NB4 (cell line): ENCODE results near the gene ANO9.
"Not testable (repeated sequence)": the region's sequence is repeated elsewhere in the genome, so short reads cannot be mapped to it uniquely, and the experiment has no call there.

Source experiments
- DNase-seq: peaks from one replicate; pipeline ENCODE4 v3.0.0; 2010; ENCODE audit warnings: low read depth
- H3K4me3 ChIP-seq: one replicate; pipeline ENCODE4 v1.5.1; 2011; ENCODE audit warnings: mild to moderate bottlenecking, low read depth, low read length, moderate library complexity
- MYC ChIP-seq: IDR thresholded peaks from 2 replicates; pipeline ENCODE4 v1.6.1; 2011; ENCODE audit warnings: low read depth, low read length
- POLR2A ChIP-seq: IDR thresholded peaks from 2 replicates; pipeline ENCODE4 v1.6.1; 2011; ENCODE audit warnings: mild to moderate bottlenecking; ENCODE audit not compliant: insufficient read length; ENCODE audit errors: extremely low read depth
- TF ChIP-seq, protein P1 (sequence below): IDR thresholded peaks from 2 replicates; pipeline ENCODE4 v1.6.1; 2011; ENCODE audit warnings: low read depth, low read length
- TF ChIP-seq, protein P2 (sequence below): IDR thresholded peaks from one replicate; pipeline ENCODE4 v1.5.1; 2012; ENCODE audit warnings: low read depth, low read length

Gene ANO9

GRCh38 chr11:416051-416756 is 25.6 kb downstream of the ANO9 start:
- TF ChIP-seq, protein P1, sequence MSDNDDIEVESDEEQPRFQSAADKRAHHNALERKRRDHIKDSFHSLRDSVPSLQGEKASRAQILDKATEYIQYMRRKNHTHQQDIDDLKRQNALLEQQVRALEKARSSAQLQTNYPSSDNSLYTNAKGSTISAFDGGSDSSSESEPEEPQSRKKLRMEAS, result no peak
- TF ChIP-seq, protein P2, sequence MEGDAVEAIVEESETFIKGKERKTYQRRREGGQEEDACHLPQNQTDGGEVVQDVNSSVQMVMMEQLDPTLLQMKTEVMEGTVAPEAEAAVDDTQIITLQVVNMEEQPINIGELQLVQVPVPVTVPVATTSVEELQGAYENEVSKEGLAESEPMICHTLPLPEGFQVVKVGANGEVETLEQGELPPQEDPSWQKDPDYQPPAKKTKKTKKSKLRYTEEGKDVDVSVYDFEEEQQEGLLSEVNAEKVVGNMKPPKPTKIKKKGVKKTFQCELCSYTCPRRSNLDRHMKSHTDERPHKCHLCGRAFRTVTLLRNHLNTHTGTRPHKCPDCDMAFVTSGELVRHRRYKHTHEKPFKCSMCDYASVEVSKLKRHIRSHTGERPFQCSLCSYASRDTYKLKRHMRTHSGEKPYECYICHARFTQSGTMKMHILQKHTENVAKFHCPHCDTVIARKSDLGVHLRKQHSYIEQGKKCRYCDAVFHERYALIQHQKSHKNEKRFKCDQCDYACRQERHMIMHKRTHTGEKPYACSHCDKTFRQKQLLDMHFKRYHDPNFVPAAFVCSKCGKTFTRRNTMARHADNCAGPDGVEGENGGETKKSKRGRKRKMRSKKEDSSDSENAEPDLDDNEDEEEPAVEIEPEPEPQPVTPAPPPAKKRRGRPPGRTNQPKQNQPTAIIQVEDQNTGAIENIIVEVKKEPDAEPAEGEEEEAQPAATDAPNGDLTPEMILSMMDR, result no peak
- peak; percentile 30 for TF ChIP-seq POLR2A
- peak overlapping the region; percentile 17 for H3K4me3 ChIP-seq
- DNase-seq, result peak; percentile 61

- no peak overlapping the region for H3K4me3 ChIP-seq
- peak; percentile 44 for DNase-seq
- TF ChIP-seq, protein P1, result no peak
- no peak for TF ChIP-seq POLR2A
- TF ChIP-seq, protein P2, result peak; percentile 11
- no peak for TF ChIP-seq MYC
These were observed 26.2 kb downstream of the ANO9 start for GRCh38 chr11:415640-416041.

DNA sequence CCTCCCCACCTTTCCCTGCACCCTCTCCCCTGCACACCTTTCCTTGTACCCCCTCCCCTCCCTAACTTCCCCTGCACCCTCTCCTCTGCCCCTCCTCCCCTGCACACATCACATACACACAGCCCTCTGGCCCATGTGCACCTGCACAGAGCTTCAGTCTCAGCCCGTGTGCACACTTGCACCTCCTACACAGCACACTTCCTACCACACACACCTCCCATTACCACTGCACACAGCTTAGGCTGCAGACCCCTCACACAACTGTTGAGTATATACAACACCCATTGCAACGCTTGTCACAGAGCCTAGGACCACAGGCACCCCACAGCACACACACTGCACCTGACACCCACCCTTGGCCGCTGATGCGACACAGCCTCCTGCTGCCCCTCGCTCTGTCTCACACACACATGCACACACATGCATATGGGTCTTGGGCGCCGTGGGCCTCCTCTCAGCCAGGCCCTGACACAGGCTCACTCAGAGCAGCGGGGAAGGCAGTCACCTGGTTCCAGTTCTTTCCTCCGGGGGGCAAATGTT is 27.4 kb downstream of the ANO9 start:
- peak overlapping the region; percentile 57 for H3K4me3 ChIP-seq
- peak; percentile 58 for DNase-seq
- TF ChIP-seq, protein P2, result no peak
- TF ChIP-seq, protein P1, result peak; percentile 62
- TF ChIP-seq MYC, result peak; percentile 47; the same call in 1 of the 2 replicates
- TF ChIP-seq POLR2A, result no peak

GRCh38 chr11:413120-414081 is 28.4 kb downstream of the ANO9 start:
- H3K4me3 ChIP-seq, result no peak overlapping the region
- no peak for DNase-seq
- TF ChIP-seq, protein P1, result no peak
- TF ChIP-seq POLR2A (no peak), MYC (no peak)
- TF ChIP-seq, protein P2, result no peak

DNA sequence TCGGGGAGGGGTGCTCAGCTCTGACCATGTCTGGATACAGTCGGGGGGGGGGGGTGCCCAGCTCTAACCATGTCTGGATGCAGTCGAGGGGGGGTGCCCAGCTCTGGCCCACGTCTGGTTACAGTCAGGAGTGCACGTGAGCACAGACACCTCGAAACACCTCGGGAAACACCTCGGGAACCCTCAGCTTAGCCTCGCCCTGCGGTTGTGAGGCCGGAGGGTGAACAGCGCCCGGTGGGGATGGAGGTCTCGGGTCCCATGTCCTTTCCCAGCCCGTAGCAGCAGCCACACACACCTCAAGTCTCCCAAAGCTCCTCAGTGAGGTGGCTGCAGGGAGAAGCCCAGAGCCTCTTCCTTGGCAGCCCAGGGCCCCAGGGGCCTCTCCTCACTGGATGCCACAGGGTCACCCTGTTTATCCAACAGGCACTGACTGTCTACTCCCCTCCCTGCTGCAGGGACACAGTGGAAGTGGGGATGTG is 29.1 kb downstream of the ANO9 start:
- DNase-seq, result no peak
- no peak overlapping the region for H3K4me3 ChIP-seq
- TF ChIP-seq, protein P1, result no peak
- TF ChIP-seq POLR2A (no peak), MYC (no peak)
- TF ChIP-seq, protein P2, result no peak

- not testable (repeated sequence) for DNase-seq, H3K4me3 ChIP-seq
These were observed 30.3 kb downstream of the ANO9 start for GRCh38 chr11:411520-411919.

DNA sequence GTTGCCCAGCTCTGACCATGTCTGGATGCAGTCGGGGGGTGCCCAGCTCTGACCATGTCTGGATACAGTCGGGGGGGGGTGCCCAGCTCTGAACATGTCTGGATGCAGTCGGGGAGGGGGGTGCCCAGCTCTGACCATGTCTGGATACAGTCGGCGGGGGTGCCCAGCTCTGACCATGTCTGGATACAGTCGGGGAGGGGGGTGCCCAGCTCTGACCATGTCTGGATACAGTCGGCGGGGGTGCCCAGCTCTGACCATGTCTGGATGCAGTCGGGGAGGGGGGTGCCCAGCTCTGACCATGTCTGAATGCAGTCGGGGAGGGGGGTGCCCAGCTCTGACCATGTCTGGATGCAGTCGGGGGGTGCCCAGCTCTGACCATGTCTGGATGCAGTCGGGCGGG is 31.1 kb downstream of the ANO9 start:
- not testable (repeated sequence) for DNase-seq, H3K4me3 ChIP-seq
